Liver (tissue), 9 donors: Measurements from ENCODE around the gene LMLN. TPM values are rescaled to one million over a fixed set of nuclear protein-coding genes. Genes with fewer than 3 reads are reported as not detected.

Source experiments
- DNase-seq: peaks from one replicate; pipeline ENCODE4 v3.0.0-alpha.2; 2017; ENCODE audit warnings: low spot score
- H3K27ac ChIP-seq, 2 donors: one replicate each; pipeline ENCODE4 v1.7.0; 2013; ENCODE audit warnings: inconsistent platforms in 2 of 2, low read length in 2 of 2, control low read depth in 1 of 2, low read depth in 1 of 2, mild to moderate bottlenecking in 1 of 2
- H3K27me3 ChIP-seq, 4 donors: one replicate each; pipeline versions ENCODE4 v1.6.1 to v1.7.0; 2013; ENCODE audit warnings: low read length in 3 of 4, inconsistent platforms in 1 of 4, mild to moderate bottlenecking in 1 of 4, moderate library complexity in 1 of 4; ENCODE audit not compliant: control insufficient read depth in 4 of 4, insufficient read depth in 4 of 4
- H3K36me3 ChIP-seq, 4 donors: one replicate each; pipeline versions ENCODE4 v1.6.1 to v1.7.0; 2013; ENCODE audit warnings: low read length in 3 of 4, mild to moderate bottlenecking in 3 of 4, low read depth in 1 of 4, moderate library complexity in 1 of 4; ENCODE audit not compliant: control insufficient read depth in 4 of 4, insufficient read depth in 3 of 4
- H3K4me1 ChIP-seq, 4 donors: one replicate each; pipeline versions ENCODE4 v1.6.1 to v1.7.0; 2013; ENCODE audit warnings: low read length in 3 of 4, mild to moderate bottlenecking in 3 of 4, moderate library complexity in 1 of 4; ENCODE audit not compliant: control insufficient read depth in 4 of 4, insufficient read depth in 4 of 4
- H3K4me3 ChIP-seq, 3 donors: one replicate each; pipeline versions ENCODE4 v1.6.1 to v1.7.0; 2013; ENCODE audit warnings: low read length in 3 of 3, control low read depth in 1 of 3, low read depth in 1 of 3, mild to moderate bottlenecking in 1 of 3
- H3K9ac ChIP-seq, 2 donors: one replicate each; pipeline ENCODE4 v1.7.0; 2013; ENCODE audit warnings: low read length in 2 of 2, mild to moderate bottlenecking in 2 of 2, moderate library complexity in 2 of 2, control low read depth in 1 of 2, low read depth in 1 of 2
- H3K9me3 ChIP-seq, 4 donors: one replicate each; pipeline versions ENCODE4 v1.6.1 to v1.7.0; 2013; ENCODE audit warnings: low read length in 3 of 4; ENCODE audit not compliant: control insufficient read depth in 4 of 4
- ATF3 ChIP-seq: IDR thresholded peaks from 2 replicates; pipeline ENCODE4 v1.6.1; 2016; ENCODE audit warnings: antibody characterized with exemption
- CTCF ChIP-seq: fragments of 150-350 bp; IDR thresholded peaks from 2 replicates; pipeline ENCODE4 v1.5.1; 2017; ENCODE audit warnings: improper control_type of control experiment, low read depth, low read length; ENCODE audit not compliant: missing input control
- EGR1 ChIP-seq, 2 donors: IDR thresholded peaks; 2 replicates each; pipeline ENCODE4 v1.6.1; 2016 to 2018; ENCODE audit warnings: antibody characterized with exemption in 2 of 2, low read depth in 2 of 2
- FOXA1 ChIP-seq: IDR thresholded peaks from 2 replicates; pipeline ENCODE4 v1.6.1; 2016; ENCODE audit warnings: antibody characterized with exemption
- GABPA ChIP-seq, 2 donors: IDR thresholded peaks in 1 of 2; conservative IDR thresholded peaks in 1 of 2; 2 replicates each; pipeline ENCODE4 v1.6.1; 2016; ENCODE audit warnings: antibody characterized with exemption in 2 of 2, mild to moderate bottlenecking in 1 of 2, moderate library complexity in 1 of 2
- HNF4A ChIP-seq, 2 donors: conservative IDR thresholded peaks; 2 replicates each; pipeline ENCODE4 v1.6.1; 2016; ENCODE audit warnings: antibody characterized with exemption in 2 of 2, mild to moderate bottlenecking in 2 of 2
- HNF4G ChIP-seq: IDR thresholded peaks from 2 replicates; pipeline ENCODE4 v1.6.1; 2016; ENCODE audit warnings: antibody characterized with exemption
- JUND ChIP-seq, 2 donors: IDR thresholded peaks; 2 replicates each; pipeline ENCODE4 v1.6.1; 2016; ENCODE audit warnings: antibody characterized with exemption in 2 of 2
- MAX ChIP-seq: IDR thresholded peaks from 2 replicates; pipeline ENCODE4 v1.6.1; 2016; ENCODE audit warnings: antibody characterized with exemption
- NR2F2 ChIP-seq: IDR thresholded peaks from 2 replicates; pipeline ENCODE4 v1.6.1; 2016; ENCODE audit warnings: antibody characterized with exemption
- RAD21 ChIP-seq, 2 donors: IDR thresholded peaks; 2 replicates each; pipeline ENCODE4 v1.6.1; 2016; ENCODE audit warnings: antibody characterized with exemption in 2 of 2, mild to moderate bottlenecking in 2 of 2
- RXRA ChIP-seq, 2 donors: IDR thresholded peaks; 2 replicates each; pipeline ENCODE4 v1.6.1; 2017 to 2018; ENCODE audit warnings: antibody characterized with exemption in 2 of 2, mild to moderate bottlenecking in 1 of 2
- TAF1 ChIP-seq: conservative IDR thresholded peaks from 2 replicates; pipeline ENCODE4 v1.6.1; 2016; ENCODE audit warnings: antibody characterized with exemption, mild to moderate bottlenecking
- YY1 ChIP-seq: IDR thresholded peaks from 2 replicates; pipeline ENCODE4 v1.6.1; 2016; ENCODE audit warnings: antibody characterized with exemption, mild to moderate bottlenecking
- WGBS: extraction: QIAGEN DNeasy Blood & Tissue Kit; methylation state at CpG from one replicate; pipeline ENCODE4 v1.1.7; 2013; 5-methylcytosine and 5-hydroxymethylcytosine counted together
- polyA plus RNA-seq, 2 donors: library from polyadenylated mRNA; stranded (reverse) in 1 of 2; unstranded in 1 of 2; fragments of 200-250 nt in 1 of 2; fragments of >200 nt in 1 of 2; fragmentation: Nextera tagmentation in 1 of 2; extraction: Ambion mirVana in 1 of 2; gene quantifications; one replicate each; pipeline versions ENCODE4 v1.2.1 to v1.2.3, GENCODE V29; 2013 to 2015
- total RNA-seq, 2 donors: library from RNA; depleted of rRNA; stranded (reverse); fragments of >200 nt; gene quantifications; one replicate each; pipeline ENCODE4 v1.2.3, GENCODE V29; 2014
- donor health status: healthy.
- donor health status: healthy.
- donor health status: healthy.
- donor health status: healthy.
- donor health status: healthy.

The LMLN gene
- total and polyA plus RNA-seq, 4 donors, result 0.90 to 3.2 (median 1.8) TPM

GRCh38 chr3:198030726-198031125 is 70.7 kb downstream of the LMLN start:
- no peaks in the 10 kb centered on the region for H3K27me3 ChIP-seq
- peaks cover 0 to 3% (median 0%) of the 10 kb centered on the region in 4 donors for H3K36me3 ChIP-seq
- no peaks in the 10 kb centered on the region for H3K9me3 ChIP-seq
- WGBS, result 95% methylated on average over 13 of the region's 13 CpGs
- no peak overlapping the region for H3K27ac ChIP-seq
- DNase-seq, result no peak
- H3K4me3 ChIP-seq, result no peak overlapping the region
- TF ChIP-seq JUND (IDR thresholded peaks at IDR 0.05), result no peak
- no peak for TF ChIP-seq YY1
- TF ChIP-seq NR2F2, result no peak
- no peak for TF ChIP-seq EGR1 (IDR thresholded peaks at IDR 0.05; ENCODE audit: low read depth in 2 of 2)
- TF ChIP-seq RAD21 (IDR thresholded peaks at IDR 0.05), result no peak
- TF ChIP-seq HNF4G, result no peak
- TF ChIP-seq ATF3, result no peak
- no peak for TF ChIP-seq RXRA (IDR thresholded peaks at IDR 0.05)
- no peak for TF ChIP-seq HNF4A (conservative IDR thresholded peaks at IDR 0.05)
- no peak for TF ChIP-seq TAF1
- no peak for TF ChIP-seq GABPA (IDR thresholded peaks at IDR 0.05 in 1 of 2, conservative IDR thresholded peaks at IDR 0.05 in 1 of 2)
- no peaks in the 10 kb centered on the region for H3K4me1 ChIP-seq
- no peak overlapping the region for H3K9ac ChIP-seq

- no peak for DNase-seq
- Histone ChIP-seq H3K9me3 (no peaks in the 10 kb centered on the region), H3K4me3 (no peak overlapping the region), H3K9ac (no peak overlapping the region), H3K36me3 (peaks cover 0 to 3% (median 0%) of the 10 kb centered on the region in 4 donors), H3K4me1 (no peaks in the 10 kb centered on the region), H3K27me3 (no peaks in the 10 kb centered on the region), H3K27ac (no peak overlapping the region)
- TF ChIP-seq FOXA1, result no peak
- no peak for TF ChIP-seq CTCF
- no peak for TF ChIP-seq ATF3
- TF ChIP-seq RAD21 (IDR thresholded peaks at IDR 0.05), result no peak
- 77% methylated on average over 18 of the region's 18 CpGs for WGBS
Measured at GRCh38 chr3:198032039-198032936, 72.3 kb downstream of the LMLN start.

GRCh38 chr3:198043119-198043518 is 83.1 kb downstream of the LMLN start:
- DNase-seq, result no peak
- H3K4me3 ChIP-seq, result no peak overlapping the region
- no peaks in the 10 kb centered on the region for H3K36me3 ChIP-seq
- no peaks in the 10 kb centered on the region for H3K4me1 ChIP-seq
- no peaks in the 10 kb centered on the region for H3K27me3 ChIP-seq
- H3K9ac ChIP-seq, result no peak overlapping the region
- TF ChIP-seq MAX (no peak), RAD21 (IDR thresholded peaks at IDR 0.05) (no peak), RXRA (IDR thresholded peaks at IDR 0.05) (no peak), FOXA1 (no peak)
- H3K27ac ChIP-seq, result no peak overlapping the region
- WGBS, result 93% methylated on average over 9 of the region's 9 CpGs
- no peaks in the 10 kb centered on the region for H3K9me3 ChIP-seq
